GM10248 (cell line): Measurements from ENCODE around the gene ZSWIM3.

ENCODE experiments used
- CTCF ChIA-PET: fragments of 300-600 bp; sonication (Branson Sonifier 250); formaldehyde crosslinking; extraction: SDS; loops from one replicate; lab custom pipeline; 2021; ENCODE audit warnings: antibody characterized with exemption; lab: Yijun Ruan, JAX
- POLR2A ChIA-PET: fragments of 350-650 bp; sonication (Branson Sonifier 250); formaldehyde crosslinking; extraction: SDS; loops from one replicate; lab custom pipeline; 2020; ENCODE audit warnings: antibody characterized with exemption; lab: Yijun Ruan, JAX
- DNase-seq: peaks from one replicate; pipeline ENCODE4 v3.0.0; 2012; ENCODE audit errors: extremely low spot score
- TF ChIP-seq, protein P1 (sequence below): IDR thresholded peaks from 2 replicates; pipeline ENCODE4 v1.5.1; 2012; ENCODE audit warnings: mild to moderate bottlenecking, low read depth; ENCODE audit errors: extremely low read depth, missing control alignments, control extremely low read depth

Gene ZSWIM3

DNA sequence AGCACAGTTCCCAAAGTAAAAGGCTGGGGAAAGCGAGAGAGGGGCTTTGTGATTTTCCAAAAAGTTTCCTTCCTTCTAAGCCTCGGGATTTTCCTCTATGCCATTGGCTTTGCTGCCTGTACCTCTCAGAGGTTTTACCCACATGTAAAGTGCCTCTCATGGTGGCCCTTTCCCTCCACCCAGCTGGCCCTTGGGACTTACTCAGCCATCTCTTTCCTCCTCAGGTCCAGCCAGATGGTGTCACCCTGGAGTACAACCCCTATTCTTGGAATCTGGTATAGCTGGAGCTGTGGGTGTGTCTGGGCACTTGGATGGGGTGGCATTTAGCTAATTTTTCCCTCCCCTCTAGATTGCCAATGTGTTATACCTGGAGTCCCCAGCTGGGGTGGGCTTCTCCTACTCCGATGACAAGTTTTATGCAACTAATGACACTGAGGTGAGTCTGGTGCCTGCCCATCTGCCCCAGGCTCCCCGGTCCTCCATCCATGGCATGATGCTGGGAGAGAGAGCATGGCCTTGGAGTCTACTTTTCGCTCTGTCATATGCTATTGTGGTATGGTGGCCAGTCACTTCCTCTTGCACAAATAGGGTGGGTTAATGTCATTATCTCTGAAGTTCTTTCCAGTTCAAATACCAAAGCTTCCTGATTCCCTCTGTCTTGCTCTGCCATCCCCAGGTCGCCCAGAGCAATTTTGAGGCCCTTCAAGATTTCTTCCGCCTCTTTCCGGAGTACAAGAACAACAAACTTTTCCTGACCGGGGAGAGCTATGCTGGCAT lies 34.8 kb downstream of the ZSWIM3 start:
- no peak for DNase-seq
- ChIA-PET CTCF (interaction anchor here (0.8 to 1.7 kb wide), 7 partner anchors 10 to 92 kb away, joined by 3 to 8 read pairs (median 3); no protein-coding TSS in a partner anchor), POLR2A (interaction anchor here (1.1 to 2.3 kb wide), 3 partner anchors 10 to 12 kb away, joined by 4 to 7 read pairs (median 6); partner anchors contain the start of gene ZSWIM1)
- TF ChIP-seq, protein P1, sequence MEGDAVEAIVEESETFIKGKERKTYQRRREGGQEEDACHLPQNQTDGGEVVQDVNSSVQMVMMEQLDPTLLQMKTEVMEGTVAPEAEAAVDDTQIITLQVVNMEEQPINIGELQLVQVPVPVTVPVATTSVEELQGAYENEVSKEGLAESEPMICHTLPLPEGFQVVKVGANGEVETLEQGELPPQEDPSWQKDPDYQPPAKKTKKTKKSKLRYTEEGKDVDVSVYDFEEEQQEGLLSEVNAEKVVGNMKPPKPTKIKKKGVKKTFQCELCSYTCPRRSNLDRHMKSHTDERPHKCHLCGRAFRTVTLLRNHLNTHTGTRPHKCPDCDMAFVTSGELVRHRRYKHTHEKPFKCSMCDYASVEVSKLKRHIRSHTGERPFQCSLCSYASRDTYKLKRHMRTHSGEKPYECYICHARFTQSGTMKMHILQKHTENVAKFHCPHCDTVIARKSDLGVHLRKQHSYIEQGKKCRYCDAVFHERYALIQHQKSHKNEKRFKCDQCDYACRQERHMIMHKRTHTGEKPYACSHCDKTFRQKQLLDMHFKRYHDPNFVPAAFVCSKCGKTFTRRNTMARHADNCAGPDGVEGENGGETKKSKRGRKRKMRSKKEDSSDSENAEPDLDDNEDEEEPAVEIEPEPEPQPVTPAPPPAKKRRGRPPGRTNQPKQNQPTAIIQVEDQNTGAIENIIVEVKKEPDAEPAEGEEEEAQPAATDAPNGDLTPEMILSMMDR = peak; percentile 5

DNA sequence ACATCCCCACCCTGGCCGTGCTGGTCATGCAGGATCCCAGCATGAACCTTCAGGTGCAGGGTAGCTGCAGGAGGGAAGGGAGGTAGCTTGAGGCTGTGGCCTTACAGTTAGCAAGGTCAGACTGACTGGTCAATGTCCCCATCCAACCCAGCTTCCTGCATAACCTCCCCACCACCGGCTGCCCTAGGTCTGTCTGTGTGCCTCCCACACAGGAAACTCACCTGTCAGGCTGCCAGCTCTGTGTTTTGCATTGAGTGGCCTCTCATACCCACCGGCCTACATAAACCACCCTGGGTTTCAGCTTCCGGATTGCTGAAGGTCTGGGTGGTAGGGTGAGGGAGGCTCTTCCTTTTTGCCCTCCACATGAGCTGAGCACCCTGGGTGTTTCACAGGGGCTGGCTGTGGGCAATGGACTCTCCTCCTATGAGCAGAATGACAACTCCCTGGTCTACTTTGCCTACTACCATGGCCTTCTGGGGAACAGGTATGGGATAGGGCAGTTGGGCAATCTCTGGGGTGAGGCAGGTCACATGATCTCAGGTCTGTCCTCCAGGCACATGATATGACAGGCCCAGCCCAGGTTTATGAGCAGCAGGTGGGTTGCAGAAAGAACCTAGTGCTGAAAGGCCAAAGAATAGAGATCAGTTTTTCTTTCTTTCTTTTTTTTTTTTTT lies 35.5 kb downstream of the ZSWIM3 start:
- POLR2A ChIA-PET = interaction anchor here (0.7 to 2.3 kb wide), 4 partner anchors 9 to 97 kb away, joined by 4 to 7 read pairs (median 5); partner anchors contain the start of gene ZSWIM1
- no peak for DNase-seq
- TF ChIP-seq, protein P1 = no peak
- CTCF ChIA-PET = interaction anchor here (0.8 to 1.7 kb wide), 7 partner anchors 9 to 76 kb away, joined by 3 to 8 read pairs (median 3); no protein-coding TSS in a partner anchor

DNA sequence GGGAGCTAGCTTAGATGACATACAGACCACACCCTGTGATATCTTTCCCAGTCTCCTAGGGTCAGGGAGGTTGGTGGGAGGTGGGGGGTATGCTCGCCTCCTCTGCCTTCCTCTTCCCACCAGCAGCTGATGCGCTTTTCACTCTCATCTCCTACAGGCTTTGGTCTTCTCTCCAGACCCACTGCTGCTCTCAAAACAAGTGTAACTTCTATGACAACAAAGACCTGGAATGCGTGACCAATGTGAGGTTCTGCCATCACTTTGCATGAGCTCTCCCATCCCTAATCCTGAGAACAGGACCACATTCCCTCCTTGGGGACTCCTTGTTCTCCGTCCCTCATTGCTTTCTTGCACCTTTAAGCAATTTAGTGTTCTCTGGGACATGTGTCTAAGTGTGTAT lies 36.4 kb downstream of the ZSWIM3 start:
- CTCF ChIA-PET = interaction anchor here (1.1 to 1.7 kb wide), 4 partner anchors 8 to 75 kb away, joined by 3 to 8 read pairs (median 3); no protein-coding TSS in a partner anchor
- TF ChIP-seq, protein P1 = no peak
- no peak for DNase-seq

DNA sequence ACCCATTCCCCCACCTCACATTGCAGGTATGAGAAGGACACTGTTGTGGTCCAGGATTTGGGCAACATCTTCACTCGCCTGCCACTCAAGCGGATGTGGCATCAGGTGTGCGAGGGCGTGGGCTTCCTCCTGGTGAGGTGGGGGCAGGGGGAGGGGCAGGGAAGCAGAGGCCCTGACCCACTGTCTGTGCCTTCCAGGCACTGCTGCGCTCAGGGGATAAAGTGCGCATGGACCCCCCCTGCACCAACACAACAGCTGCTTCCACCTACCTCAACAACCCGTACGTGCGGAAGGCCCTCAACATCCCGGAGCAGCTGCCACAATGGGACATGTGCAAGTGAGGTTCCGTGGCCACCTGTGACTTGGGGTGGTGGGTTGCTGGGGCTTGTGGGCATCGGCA lies 37.4 kb downstream of the ZSWIM3 start:
- TF ChIP-seq, protein P1 = no peak
- no peak for DNase-seq
- POLR2A ChIA-PET = no interaction called here
- CTCF ChIA-PET = no interaction called here

More for the DNA sequence above, 36.4 kb downstream of the ZSWIM3 start:
- POLR2A ChIA-PET = interaction anchor here (0.7 to 2.3 kb wide), 3 partner anchors 8 to 98 kb away, joined by 4 to 7 read pairs (median 6); no protein-coding TSS in a partner anchor

DNA sequence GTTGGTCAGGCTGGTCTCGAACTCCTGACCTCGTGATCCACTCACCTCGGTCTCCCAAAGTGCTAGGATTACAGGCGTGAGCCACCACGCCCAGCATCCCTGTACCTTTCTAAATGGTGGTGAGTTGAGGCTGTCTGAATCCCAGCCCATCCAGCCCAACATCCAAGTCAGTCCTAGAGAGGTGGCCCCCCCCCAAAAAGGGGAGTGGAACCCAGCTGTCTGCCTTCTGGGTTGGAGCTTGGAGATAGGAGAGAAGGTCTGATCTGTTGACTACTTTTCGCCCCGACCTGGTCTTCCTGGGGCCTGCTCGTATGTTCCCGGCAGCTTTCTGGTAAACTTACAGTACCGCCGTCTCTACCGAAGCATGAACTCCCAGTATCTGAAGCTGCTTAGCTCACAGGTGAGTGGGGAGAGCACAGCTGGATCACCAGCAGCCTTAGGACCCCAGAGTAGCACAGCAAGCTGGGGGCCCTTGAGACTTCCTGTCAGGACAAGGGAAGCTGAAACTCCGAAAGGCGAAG lies 39.3 kb downstream of the ZSWIM3 start:
- no peak for DNase-seq
- ChIA-PET CTCF (interaction anchor here (1.0 kb wide), 1 partner anchor 9 kb away, joined by 3 read pairs; no protein-coding TSS in a partner anchor), POLR2A (no interaction called here)
- TF ChIP-seq, protein P1 = no peak

DNA sequence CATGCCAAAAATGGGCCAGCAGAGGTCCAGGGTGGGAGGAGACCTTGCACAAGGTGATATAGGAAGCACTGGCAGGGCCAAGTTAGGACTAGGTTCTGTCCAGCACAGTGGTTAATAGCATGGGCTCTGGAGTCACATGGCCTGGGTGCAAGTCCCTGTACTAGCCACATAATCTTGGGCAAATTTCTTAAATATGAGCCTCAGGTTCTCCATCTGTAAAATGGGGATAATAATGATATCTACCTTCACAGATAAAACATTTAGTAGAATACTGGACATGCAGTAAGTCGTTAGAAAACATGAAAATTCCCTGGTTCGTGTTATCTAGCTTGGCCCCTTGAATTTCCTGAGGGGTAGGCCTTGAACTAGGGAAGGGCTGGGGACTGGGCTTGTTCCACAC lies 39.9 kb downstream of the ZSWIM3 start:
- POLR2A ChIA-PET = no interaction called here
- TF ChIP-seq, protein P1 = no peak
- DNase-seq = no peak
- CTCF ChIA-PET = interaction anchor here (1.0 kb wide), 1 partner anchor 8 kb away, joined by 3 read pairs; no protein-coding TSS in a partner anchor
